Measurements from ENCODE around the gene SH3PXD2A.

Gene SH3PXD2A

GRCh38 chr10:103616705-103617601, 238.4 kb downstream of the SH3PXD2A start:
- no peak for DNase-seq (ENCODE audit: low read depth)

DNA sequence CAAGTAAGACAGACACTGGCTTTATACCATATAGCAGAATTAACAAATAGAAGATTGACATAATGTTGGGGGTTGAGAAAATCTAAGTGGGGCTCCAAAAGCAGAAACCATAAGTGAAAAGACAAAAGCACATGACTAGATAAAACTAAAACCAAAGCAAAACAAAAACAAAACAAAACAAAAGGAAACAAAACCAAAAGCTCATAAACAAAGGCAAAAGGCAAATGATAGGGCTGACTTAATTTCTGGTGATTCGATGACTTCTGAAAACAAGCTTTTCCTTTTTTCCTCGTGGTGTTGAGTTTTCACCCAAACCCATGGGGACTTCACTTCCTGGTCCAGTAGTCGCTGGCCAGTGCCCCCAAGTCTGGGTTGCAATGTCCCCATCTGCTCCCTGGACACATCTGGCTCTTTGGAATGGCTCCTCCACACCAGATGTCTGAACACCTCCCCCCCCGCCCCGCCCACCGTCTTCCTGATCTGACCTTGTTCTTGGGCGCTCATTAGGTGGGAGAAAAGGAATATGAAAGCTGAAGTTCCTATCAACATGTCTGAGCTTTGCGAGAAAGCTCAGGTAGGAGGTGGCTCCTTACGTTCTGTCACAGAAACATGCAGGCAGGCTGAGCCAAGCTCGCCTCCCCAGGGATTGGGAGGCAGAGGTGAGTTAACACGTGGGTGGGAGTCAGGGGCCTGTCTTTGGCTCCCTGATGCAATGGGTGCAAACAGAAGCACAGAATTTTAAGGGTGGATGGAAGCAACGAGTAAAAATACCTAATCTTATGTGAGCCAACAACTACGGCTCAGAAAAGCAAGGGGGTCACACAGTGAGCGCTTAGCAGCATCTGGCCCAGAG, 240.8 kb downstream of the SH3PXD2A start:
- TF ChIP-seq, protein P1, sequence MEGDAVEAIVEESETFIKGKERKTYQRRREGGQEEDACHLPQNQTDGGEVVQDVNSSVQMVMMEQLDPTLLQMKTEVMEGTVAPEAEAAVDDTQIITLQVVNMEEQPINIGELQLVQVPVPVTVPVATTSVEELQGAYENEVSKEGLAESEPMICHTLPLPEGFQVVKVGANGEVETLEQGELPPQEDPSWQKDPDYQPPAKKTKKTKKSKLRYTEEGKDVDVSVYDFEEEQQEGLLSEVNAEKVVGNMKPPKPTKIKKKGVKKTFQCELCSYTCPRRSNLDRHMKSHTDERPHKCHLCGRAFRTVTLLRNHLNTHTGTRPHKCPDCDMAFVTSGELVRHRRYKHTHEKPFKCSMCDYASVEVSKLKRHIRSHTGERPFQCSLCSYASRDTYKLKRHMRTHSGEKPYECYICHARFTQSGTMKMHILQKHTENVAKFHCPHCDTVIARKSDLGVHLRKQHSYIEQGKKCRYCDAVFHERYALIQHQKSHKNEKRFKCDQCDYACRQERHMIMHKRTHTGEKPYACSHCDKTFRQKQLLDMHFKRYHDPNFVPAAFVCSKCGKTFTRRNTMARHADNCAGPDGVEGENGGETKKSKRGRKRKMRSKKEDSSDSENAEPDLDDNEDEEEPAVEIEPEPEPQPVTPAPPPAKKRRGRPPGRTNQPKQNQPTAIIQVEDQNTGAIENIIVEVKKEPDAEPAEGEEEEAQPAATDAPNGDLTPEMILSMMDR (conservative IDR thresholded peaks at IDR 0.05; ENCODE audit: low read depth, low read length): no peak
- no peak overlapping the region for H3K4me3 ChIP-seq (ENCODE audit: low read length)
- no peak for DNase-seq (ENCODE audit: low read depth)

More at GRCh38 chr10:103616705-103617601, 238.4 kb downstream of the SH3PXD2A start:
- TF ChIP-seq, protein P1 (conservative IDR thresholded peaks at IDR 0.05; ENCODE audit: low read depth, low read length): no peak
- H3K4me3 ChIP-seq (ENCODE audit: low read length): no peak overlapping the region

- TF ChIP-seq, protein P1 (conservative IDR thresholded peaks at IDR 0.05; ENCODE audit: low read depth, low read length): no peak
- no peak overlapping the region for H3K4me3 ChIP-seq (ENCODE audit: low read length)
- no peak for DNase-seq (ENCODE audit: low read depth)
Measured at GRCh38 chr10:103613616-103614015, 241.8 kb downstream of the SH3PXD2A start.

- H3K4me3 ChIP-seq (ENCODE audit: low read length): no peak overlapping the region
- no peak for DNase-seq (ENCODE audit: low read depth)
- TF ChIP-seq, protein P1 (conservative IDR thresholded peaks at IDR 0.05; ENCODE audit: low read depth, low read length): no peak
Measured at GRCh38 chr10:103612462-103613365, 242.7 kb downstream of the SH3PXD2A start.

DNA sequence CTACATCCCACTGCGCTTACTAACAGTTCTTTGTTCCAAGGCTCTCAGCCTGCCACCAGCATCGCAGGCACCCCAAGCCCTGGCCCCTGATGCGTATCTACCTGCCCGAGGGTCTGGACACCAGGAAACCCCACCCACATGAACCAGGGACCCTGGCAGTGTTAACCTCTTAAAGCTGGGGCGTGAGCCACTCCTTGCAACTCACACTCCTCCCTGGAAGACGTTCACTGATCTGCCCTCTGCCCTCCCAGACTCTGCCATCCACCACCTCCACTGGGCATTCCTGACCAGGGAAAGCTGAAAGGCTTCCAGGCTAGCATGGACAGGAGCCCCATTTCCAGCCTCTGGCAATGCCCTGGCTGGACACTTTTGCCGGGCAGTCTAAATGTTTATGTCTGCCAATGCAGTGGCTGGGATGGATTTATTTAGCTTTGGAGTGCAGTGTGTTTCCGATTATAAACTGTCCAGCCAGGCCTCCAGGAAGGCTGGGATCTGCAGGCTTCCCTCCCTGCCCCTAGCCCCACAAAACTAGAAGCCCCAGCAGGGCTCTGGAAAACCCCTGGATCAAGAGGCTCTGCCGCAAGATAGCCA, 244.4 kb downstream of the SH3PXD2A start:
- TF ChIP-seq, protein P1 (conservative IDR thresholded peaks at IDR 0.05; ENCODE audit: low read depth, low read length): no peak
- DNase-seq (ENCODE audit: low read depth): no peak
- H3K4me3 ChIP-seq (ENCODE audit: low read length): no peak overlapping the region

DNA sequence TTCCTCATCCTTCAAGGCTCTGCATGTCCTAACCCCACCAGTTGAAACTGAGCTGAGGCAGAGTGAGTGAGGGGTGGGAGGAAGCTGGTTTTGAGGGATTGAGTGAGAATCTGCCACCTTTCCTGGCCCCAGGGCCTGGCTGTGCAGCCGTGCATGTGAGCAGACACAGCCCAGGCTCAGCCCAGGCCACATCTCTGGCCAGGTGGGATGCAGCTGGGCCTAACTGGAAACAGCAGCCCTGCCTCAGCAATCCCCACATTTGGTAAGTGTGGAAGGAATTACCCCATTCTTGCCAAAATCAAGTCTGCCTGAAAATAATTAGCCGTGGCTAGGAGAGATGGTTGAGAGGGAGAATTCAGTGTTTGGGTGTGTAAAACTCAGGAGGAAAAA, 245.3 kb downstream of the SH3PXD2A start:
- no peak for DNase-seq (ENCODE audit: low read depth)
- TF ChIP-seq, protein P1 (conservative IDR thresholded peaks at IDR 0.05; ENCODE audit: low read depth, low read length): no peak
- no peak overlapping the region for H3K4me3 ChIP-seq (ENCODE audit: low read length)

Data from retinal pigment epithelial cell (primary cell).